Adrenal gland (tissue), 5 donors: Measurements from ENCODE around the gene YARS1.

Experiments used
- CTCF ChIP-seq, 6 experiments: fragments of 450-650 bp in 4 of 6; fragments of 200-600 bp in 2 of 6; sonication (generic) in 1 of 6; IDR thresholded peaks; 1 replicate in 5 of 6; 2 replicates in 1 of 6; pipeline versions ENCODE4 v1.5.1 to v1.8.0; 2016 to 2021; ENCODE audit warnings: antibody characterized with exemption in 6 of 6, mild to moderate bottlenecking in 2 of 6, moderate library complexity in 1 of 6
- POLR2A ChIP-seq, 2 donors: fragments of 450-650 bp; IDR thresholded peaks; one replicate each; pipeline ENCODE4 v1.6.1; 2017; ENCODE audit warnings: antibody characterized with exemption in 2 of 2, mild to moderate bottlenecking in 2 of 2, moderate library complexity in 1 of 2
- donor health status: DM: no; HTN: no; CAD: no.

GRCh38 chr1:32764826-32765569, 52.2 kb downstream of the YARS1 start:
- TF ChIP-seq CTCF (IDR thresholded peaks at IDR 0.05) (no peak), POLR2A (IDR thresholded peaks at IDR 0.05) (no peak)
